HG03469 (cell line): ENCODE measurements around the gene MAGI2.

Experiments used
- ATAC-seq: cut with Tn5 transposase; IDR thresholded peaks from one replicate; pipeline ENCODE4 v1.9.1; 2021; ENCODE audit warnings: mild to moderate bottlenecking, moderate library complexity, moderate number of reproducible peaks; ENCODE audit not compliant: unreplicated experiment

Gene MAGI2

GRCh38 chr7:79381921-79382320, 71.5 kb downstream of the MAGI2 start:
- ATAC-seq: no peak

DNA sequence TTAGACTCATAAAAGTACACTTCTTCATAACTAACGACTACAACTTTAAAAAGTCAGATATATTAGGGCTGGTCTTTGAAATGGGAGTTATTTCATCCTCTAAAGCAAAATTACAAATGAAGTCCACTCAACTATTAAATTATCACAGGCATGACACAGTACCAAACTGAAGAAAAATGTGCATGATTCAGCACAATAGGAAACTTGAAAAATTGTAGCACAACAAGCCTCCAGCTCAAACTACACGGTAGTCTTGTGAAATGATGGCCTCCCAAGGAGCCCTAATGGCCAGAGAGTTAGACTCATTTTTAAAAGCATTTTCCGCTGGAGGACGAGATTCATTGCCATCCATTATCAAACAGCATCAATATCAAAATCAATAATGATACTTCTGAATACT, 76.4 kb downstream of the MAGI2 start:
- ATAC-seq: no peak

- ATAC-seq: no peak
These were observed 77.0 kb downstream of the MAGI2 start for GRCh38 chr7:79376299-79377025.

DNA sequence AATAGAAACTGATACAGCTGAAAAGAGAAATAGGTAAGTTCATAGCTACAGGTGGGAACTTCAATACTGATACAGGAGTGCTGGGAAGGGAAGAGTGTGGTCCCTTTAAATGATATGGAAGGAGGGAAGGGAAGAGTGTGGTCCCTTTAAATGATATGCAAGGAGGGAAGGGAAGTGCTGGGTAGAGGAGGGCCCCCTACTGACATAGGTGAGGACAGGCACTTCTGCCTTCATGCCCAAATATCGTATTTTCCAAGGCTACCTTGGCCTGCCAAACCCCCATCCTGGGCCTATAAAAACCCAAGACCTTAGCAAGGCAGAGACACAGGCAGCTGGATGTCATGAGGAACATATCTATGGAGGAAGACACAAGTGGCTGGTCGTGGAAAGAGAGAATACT, 92.3 kb downstream of the MAGI2 start:
- no peak for ATAC-seq

DNA sequence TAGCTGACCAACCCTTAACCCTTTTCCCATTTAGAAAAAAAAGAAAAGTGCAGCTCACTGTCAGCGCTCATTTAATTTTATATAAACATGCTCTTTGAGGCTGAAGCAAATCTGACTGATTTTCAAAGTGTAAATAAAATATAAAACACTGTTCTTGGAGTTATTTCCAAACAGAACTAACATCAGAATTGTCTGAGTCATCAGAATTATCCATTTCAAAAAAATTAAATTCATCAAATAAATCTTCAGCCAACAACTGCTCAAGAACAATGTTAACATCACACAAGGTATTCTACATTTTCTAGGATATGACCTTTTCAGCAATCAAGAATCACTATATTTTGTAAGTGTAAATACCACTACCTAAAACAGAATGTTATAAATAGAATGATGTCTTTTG, 93.6 kb downstream of the MAGI2 start:
- ATAC-seq: no peak

- no peak for ATAC-seq
These were observed 96.4 kb downstream of the MAGI2 start for GRCh38 chr7:79357101-79357500.

DNA sequence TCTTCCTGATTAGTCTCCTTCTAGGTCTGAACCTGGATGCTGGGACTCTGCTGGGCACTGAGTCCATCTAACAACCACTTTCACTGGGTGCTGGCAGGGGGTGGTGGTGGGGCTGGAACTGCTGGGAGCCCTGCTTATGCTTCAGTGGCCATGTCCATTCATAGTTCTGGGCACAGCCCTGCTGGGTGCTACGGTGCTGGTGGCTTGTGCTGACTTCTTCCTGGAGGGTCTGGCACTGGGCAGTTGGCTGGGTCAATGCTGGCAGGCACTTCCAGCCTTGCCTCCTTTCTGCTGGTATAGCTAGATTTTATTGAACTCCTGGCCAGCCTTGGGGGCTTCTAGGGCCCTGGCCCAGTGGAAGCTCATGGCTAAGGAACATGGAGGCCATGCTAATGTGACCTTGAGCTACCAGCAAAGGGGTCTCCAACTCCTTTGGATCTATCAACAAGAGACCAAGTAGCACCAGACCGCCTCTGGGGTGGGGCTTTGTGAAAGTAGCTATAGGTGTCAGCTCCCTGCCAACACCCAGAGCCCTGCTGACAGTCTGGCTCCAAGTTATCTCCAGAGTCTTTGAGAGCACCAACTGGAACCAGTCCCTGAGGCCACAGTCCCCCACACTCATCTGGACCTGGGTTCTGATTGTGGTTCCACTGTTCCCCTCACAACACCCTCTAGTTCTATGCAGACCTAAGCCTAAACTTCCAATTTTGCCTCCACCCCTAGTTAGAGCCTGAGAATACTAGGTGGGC, 99.6 kb downstream of the MAGI2 start:
- no peak for ATAC-seq

DNA sequence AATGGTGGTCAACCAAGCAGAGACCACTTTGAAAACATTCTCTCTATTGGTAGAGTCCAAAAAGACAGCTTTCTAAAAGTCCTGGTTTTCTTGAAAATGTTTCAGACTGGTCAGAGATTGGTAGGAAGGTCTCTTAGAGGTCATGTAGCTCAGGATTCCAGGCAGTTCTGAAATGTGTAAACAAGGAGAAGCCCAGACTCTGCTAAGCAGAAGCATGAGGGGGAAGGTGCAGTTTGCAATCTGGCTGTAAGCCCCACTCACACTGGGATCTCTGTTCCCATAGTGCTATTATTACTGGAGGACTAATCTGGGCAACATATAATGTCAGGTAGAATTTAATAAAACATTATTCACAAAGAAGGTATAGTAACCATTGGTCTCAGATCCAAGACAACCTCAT, 101.1 kb downstream of the MAGI2 start:
- no peak for ATAC-seq

GRCh38 chr7:79347351-79347750, 106.1 kb downstream of the MAGI2 start:
- ATAC-seq: no peak

GRCh38 chr7:79341902-79342301, 111.6 kb downstream of the MAGI2 start:
- ATAC-seq: no peak

- no peak for ATAC-seq
These were observed 113.3 kb downstream of the MAGI2 start for GRCh38 chr7:79340212-79340611.

- no peak for ATAC-seq
These were observed 114.1 kb downstream of the MAGI2 start for GRCh38 chr7:79339208-79339925.

GRCh38 chr7:79337717-79338116, 115.8 kb downstream of the MAGI2 start:
- no peak for ATAC-seq

DNA sequence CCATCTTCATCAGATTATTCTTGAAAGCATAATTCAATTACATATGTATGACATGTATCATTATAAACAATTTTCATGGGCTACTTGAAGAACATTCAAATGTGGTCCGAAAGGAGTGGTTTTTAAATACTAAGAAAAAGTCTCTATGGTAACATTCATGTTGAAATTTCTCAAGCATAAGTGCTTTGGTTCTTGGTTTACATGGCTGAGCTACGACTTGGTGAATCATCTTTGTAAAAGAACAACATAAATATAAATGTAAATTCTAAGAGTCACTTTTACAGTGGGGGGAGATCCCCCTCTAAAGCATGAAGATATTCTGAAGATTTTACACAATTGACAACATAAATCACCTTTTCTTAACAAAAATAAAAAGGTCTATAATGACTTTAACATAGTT, 118.6 kb downstream of the MAGI2 start:
- ATAC-seq: no peak

GRCh38 chr7:79334334-79334733, 119.1 kb downstream of the MAGI2 start:
- no peak for ATAC-seq

DNA sequence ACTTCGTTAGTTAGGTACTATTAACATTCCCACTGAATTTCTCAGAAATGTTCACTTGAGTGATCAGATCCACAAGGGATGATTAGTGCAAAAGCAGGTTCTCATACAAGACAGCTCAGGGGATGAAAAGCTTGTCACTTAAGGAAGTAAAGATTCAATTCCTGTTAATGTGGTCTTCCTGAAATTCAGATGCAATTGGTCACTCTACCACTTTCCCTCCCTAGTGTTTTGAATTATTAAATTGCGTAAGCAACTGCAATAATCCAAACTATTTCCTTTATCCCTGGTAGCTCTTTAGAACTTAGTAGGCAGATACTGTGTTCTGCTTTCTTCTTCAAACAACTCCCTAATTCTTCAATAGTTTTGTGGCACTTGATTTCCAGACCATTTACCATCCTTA, 121.4 kb downstream of the MAGI2 start:
- no peak for ATAC-seq

GRCh38 chr7:79329464-79329863, 124.0 kb downstream of the MAGI2 start:
- no peak for ATAC-seq

DNA sequence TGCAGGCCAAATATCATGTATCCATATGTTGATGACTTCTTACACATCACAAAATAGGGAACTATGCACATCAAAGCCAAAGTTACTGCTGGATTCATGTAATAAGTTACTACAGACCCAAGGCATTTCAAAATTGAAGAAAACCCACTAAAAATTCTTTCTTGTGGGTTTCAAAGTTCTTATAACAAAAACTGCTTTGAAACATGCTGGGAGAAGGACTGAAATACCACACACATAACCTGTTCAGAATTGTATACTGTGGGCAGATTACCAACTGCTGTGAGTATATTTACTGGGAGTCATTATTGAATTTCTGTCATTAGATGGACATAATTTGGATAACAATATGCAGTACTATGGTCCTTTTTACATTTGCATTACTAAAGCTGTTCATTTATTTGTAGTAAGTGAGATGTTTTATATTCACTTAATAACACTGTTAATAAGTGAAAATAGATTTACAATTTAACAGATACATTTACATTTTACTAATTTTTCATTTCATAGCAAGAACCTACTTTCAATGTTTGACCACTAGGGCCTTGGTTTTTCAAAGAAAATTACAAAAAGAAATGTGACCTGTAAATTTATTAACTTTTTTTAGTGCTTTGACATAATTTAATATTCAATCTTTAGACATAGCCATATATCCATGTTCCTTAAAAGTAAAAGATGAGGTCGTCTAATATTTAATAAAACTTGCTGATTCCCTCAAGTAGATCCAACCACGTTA, 132.6 kb downstream of the MAGI2 start:
- ATAC-seq: no peak

- ATAC-seq: no peak
These were observed 134.1 kb downstream of the MAGI2 start for GRCh38 chr7:79319369-79319768.

- no peak for ATAC-seq
These were observed 135.7 kb downstream of the MAGI2 start for GRCh38 chr7:79317728-79318127.

GRCh38 chr7:79312022-79312421, 141.4 kb downstream of the MAGI2 start:
- ATAC-seq: no peak
